H9 (cell line): Measurements from ENCODE around the gene TYSND1. TPM values are rescaled to one million over a fixed set of nuclear protein-coding genes. Genes with fewer than 3 reads are reported as not detected.

ENCODE experiments used
- DNase-seq: peaks from one replicate; pipeline ENCODE4 v3.0.0-alpha.2; 2017
- H2AFZ ChIP-seq: one replicate; pipeline ENCODE4 v1.6.1; 2013; ENCODE audit warnings: mild to moderate bottlenecking, low read length, control low read depth, moderate library complexity
- H2AK5ac ChIP-seq: 2 replicates; pipeline ENCODE4 v1.6.1; 2013; ENCODE audit warnings: low read length, control low read depth, mixed read lengths; ENCODE audit not compliant: insufficient read length
- H2BK120ac ChIP-seq: one replicate; pipeline ENCODE4 v1.6.1; 2013; ENCODE audit warnings: low read depth, mild to moderate bottlenecking, low read length, control low read depth, inconsistent platforms; ENCODE audit not compliant: poor library complexity, severe bottlenecking
- H2BK12ac ChIP-seq: 2 replicates; pipeline ENCODE4 v1.6.1; 2013; ENCODE audit warnings: low read length, control low read depth, mixed read lengths, low read depth; ENCODE audit not compliant: insufficient read length
- H2BK15ac ChIP-seq: 2 replicates; pipeline ENCODE4 v1.6.1; 2013; ENCODE audit warnings: low read depth, low read length, control low read depth
- H2BK20ac ChIP-seq: one replicate; pipeline ENCODE4 v1.6.1; 2013; ENCODE audit warnings: low read depth, mild to moderate bottlenecking, low read length, control low read depth, inconsistent platforms; ENCODE audit not compliant: poor library complexity, severe bottlenecking
- H2BK5ac ChIP-seq: 2 replicates; pipeline ENCODE4 v1.6.1; 2013; ENCODE audit warnings: low read length, control low read depth, mixed read lengths; ENCODE audit not compliant: insufficient read length
- H3K14ac ChIP-seq: 2 replicates; pipeline ENCODE4 v1.6.1; 2013; ENCODE audit warnings: low read length, control low read depth; ENCODE audit not compliant: insufficient read depth
- H3K18ac ChIP-seq: 2 replicates; pipeline ENCODE4 v1.6.1; 2013; ENCODE audit warnings: low read depth, mild to moderate bottlenecking, mixed read lengths, low read length, control low read depth; ENCODE audit not compliant: insufficient read length
- H3K23ac ChIP-seq: 2 replicates; pipeline ENCODE4 v1.6.1; 2013; ENCODE audit warnings: low read length, control low read depth, mixed read lengths, low read depth; ENCODE audit not compliant: insufficient read length
- H3K23me2 ChIP-seq: 2 replicates; pipeline ENCODE4 v1.6.1; 2013; ENCODE audit warnings: low read depth, mild to moderate bottlenecking, mixed read lengths, low read length, control low read depth; ENCODE audit not compliant: insufficient read length, poor library complexity, severe bottlenecking
- H3K27ac ChIP-seq: 2 replicates; pipeline ENCODE4 v1.5.1; 2013; ENCODE audit warnings: low read length, control low read depth, mixed read lengths, low read depth; ENCODE audit not compliant: insufficient read length
- H3K27me3 ChIP-seq: 2 replicates; pipeline ENCODE4 v1.6.1; 2013; ENCODE audit warnings: low read length, control low read depth, inconsistent platforms; ENCODE audit not compliant: insufficient read depth
- H3K4ac ChIP-seq: 2 replicates; pipeline ENCODE4 v1.6.1; 2013; ENCODE audit warnings: low read depth, mild to moderate bottlenecking, control low read depth, inconsistent platforms, low read length, moderate library complexity
- H3K4me1 ChIP-seq: 2 replicates; pipeline ENCODE4 v1.6.1; 2013; ENCODE audit warnings: low read length, control low read depth, inconsistent platforms; ENCODE audit not compliant: insufficient read depth
- H3K4me2 ChIP-seq: 2 replicates; pipeline ENCODE4 v1.6.1; 2013; ENCODE audit warnings: low read length, control low read depth, mixed read lengths; ENCODE audit not compliant: insufficient read length, insufficient read depth
- H3K56ac ChIP-seq: 2 replicates; pipeline ENCODE4 v1.6.1; 2013; ENCODE audit warnings: low read depth, mild to moderate bottlenecking, mixed read lengths, low read length, control low read depth; ENCODE audit not compliant: insufficient read length
- H3K79me1 ChIP-seq: 2 replicates; pipeline ENCODE4 v1.6.1; 2013; ENCODE audit warnings: low read depth, mild to moderate bottlenecking, moderate library complexity, low read length, control low read depth, inconsistent platforms; ENCODE audit not compliant: insufficient read depth, poor library complexity, severe bottlenecking
- H3K79me2 ChIP-seq: 2 replicates; pipeline ENCODE4 v1.6.1; 2013; ENCODE audit warnings: low read length, control low read depth, inconsistent platforms; ENCODE audit not compliant: insufficient read depth
- H3K9ac ChIP-seq: 2 replicates; pipeline ENCODE4 v1.6.1; 2013; ENCODE audit warnings: low read length, control low read depth, mixed read lengths; ENCODE audit not compliant: insufficient read length; ENCODE audit errors: extremely low read depth
- H3K9me3 ChIP-seq: one replicate; pipeline ENCODE4 v1.6.1; 2013; ENCODE audit warnings: low read depth, low read length, inconsistent platforms; ENCODE audit not compliant: control insufficient read depth
- H3T11ph ChIP-seq: one replicate; pipeline ENCODE4 v1.6.1; 2013; ENCODE audit warnings: mild to moderate bottlenecking, low read length, control low read depth, inconsistent platforms
- H4K20me1 ChIP-seq: one replicate; pipeline ENCODE4 v1.6.1; 2013; ENCODE audit not compliant: control insufficient read depth, insufficient read length, insufficient read depth
- H4K5ac ChIP-seq: 2 replicates; pipeline ENCODE4 v1.6.1; 2013; ENCODE audit warnings: low read depth, mild to moderate bottlenecking, mixed read lengths, low read length, control low read depth; ENCODE audit not compliant: insufficient read length
- H4K8ac ChIP-seq: replicated peaks from 2 replicates; pipeline ENCODE4 v1.6.1; 2013; ENCODE audit warnings: low read length, control low read depth, mixed read lengths, low read depth; ENCODE audit not compliant: insufficient read length
- H4K91ac ChIP-seq: 2 replicates; pipeline ENCODE4 v1.6.1; 2013; ENCODE audit warnings: low read depth, mild to moderate bottlenecking, moderate library complexity, mixed read lengths, low read length, control low read depth; ENCODE audit not compliant: insufficient read length
- H3K27ac Mint-ChIP-seq, 3 experiments: 2 replicates in 2 of 3; 3 replicates in 1 of 3; pipeline ENCODE4 v1.8.0; 2020 to 2021; ENCODE audit warnings: mixed read lengths in 3 of 3, mild to moderate bottlenecking in 1 of 3, moderate library complexity in 1 of 3
- H3K27me3 Mint-ChIP-seq: 2 replicates; pipeline ENCODE4 v1.8.0; 2021; ENCODE audit warnings: low read depth, mild to moderate bottlenecking, moderate library complexity, mixed read lengths
- H3K36me3 Mint-ChIP-seq, 3 experiments: 2 replicates in 2 of 3; 3 replicates in 1 of 3; pipeline ENCODE4 v1.8.0; 2020 to 2021; ENCODE audit warnings: low read depth in 3 of 3, mixed read lengths in 3 of 3; ENCODE audit not compliant: insufficient read depth in 1 of 3
- H3K4me1 Mint-ChIP-seq, 2 experiments: 2 replicates each; pipeline ENCODE4 v1.8.0; 2020; ENCODE audit warnings: mixed read lengths in 2 of 2
- H3K4me3 Mint-ChIP-seq, 2 experiments: 2 replicates in 1 of 2; 3 replicates in 1 of 2; pipeline ENCODE4 v1.8.0; 2020 to 2021; ENCODE audit warnings: mild to moderate bottlenecking in 2 of 2, mixed read lengths in 2 of 2, moderate library complexity in 1 of 2
- H3K9me3 Mint-ChIP-seq, 2 experiments: 2 replicates in 1 of 2; 3 replicates in 1 of 2; pipeline ENCODE4 v1.8.0; 2020; ENCODE audit warnings: mild to moderate bottlenecking in 2 of 2, mixed read lengths in 2 of 2, moderate library complexity in 1 of 2
- total RNA-seq: library from RNA; stranded (reverse); gene quantifications from 2 replicates; pipeline ENCODE4 v1.2.1, GENCODE V29; 2021
- TF ChIP-seq, protein P1 (sequence below): fragments of 200-600 bp; sonication (generic); conservative IDR thresholded peaks from 3 replicates; pipeline ENCODE4 v1.8.0; 2021; ENCODE audit warnings: antibody characterized with exemption, mild to moderate bottlenecking

TYSND1 gene
- total RNA-seq, 1 experiment from 2014 or later = 12.8 TPM

DNA sequence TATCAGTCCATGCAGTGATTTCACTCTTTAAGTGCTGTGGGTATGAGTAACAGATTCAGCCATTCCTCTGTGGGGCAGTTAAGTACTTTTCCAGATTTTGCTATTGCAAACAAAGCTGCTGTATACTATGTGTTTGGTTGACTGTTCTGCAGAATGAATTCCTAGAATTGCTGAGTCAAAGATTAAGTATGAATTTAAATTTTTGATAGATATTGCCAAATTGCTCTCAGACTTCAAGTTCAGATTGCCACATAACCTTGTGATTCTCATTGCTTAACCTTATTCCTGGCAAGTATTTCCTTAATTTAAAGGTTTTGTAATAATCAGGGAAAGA is 45.4 kb upstream of the TYSND1 start:
- no peak overlapping the region for H3K27ac ChIP-seq
- H3K27me3 ChIP-seq = no peaks in the 10 kb centered on the region
- H3K27ac Mint-ChIP-seq = no peak overlapping the region
- H3K36me3 Mint-ChIP-seq = no peaks in the 10 kb centered on the region
- H4K8ac ChIP-seq = no peak overlapping the region
- no peak overlapping the region for H3K9ac ChIP-seq
- no peaks in the 10 kb centered on the region for H3K4me1 ChIP-seq
- no peaks in the 10 kb centered on the region for H3K4me1 Mint-ChIP-seq
- no peak overlapping the region for H3K23ac ChIP-seq
- no peak overlapping the region for H2AFZ ChIP-seq
- H2BK5ac ChIP-seq = no peak overlapping the region
- no peak overlapping the region for H2BK12ac ChIP-seq
- TF ChIP-seq, protein P1, sequence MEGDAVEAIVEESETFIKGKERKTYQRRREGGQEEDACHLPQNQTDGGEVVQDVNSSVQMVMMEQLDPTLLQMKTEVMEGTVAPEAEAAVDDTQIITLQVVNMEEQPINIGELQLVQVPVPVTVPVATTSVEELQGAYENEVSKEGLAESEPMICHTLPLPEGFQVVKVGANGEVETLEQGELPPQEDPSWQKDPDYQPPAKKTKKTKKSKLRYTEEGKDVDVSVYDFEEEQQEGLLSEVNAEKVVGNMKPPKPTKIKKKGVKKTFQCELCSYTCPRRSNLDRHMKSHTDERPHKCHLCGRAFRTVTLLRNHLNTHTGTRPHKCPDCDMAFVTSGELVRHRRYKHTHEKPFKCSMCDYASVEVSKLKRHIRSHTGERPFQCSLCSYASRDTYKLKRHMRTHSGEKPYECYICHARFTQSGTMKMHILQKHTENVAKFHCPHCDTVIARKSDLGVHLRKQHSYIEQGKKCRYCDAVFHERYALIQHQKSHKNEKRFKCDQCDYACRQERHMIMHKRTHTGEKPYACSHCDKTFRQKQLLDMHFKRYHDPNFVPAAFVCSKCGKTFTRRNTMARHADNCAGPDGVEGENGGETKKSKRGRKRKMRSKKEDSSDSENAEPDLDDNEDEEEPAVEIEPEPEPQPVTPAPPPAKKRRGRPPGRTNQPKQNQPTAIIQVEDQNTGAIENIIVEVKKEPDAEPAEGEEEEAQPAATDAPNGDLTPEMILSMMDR = no peak
- H4K20me1 ChIP-seq = no peaks in the 10 kb centered on the region
- peaks cover 3% of the 10 kb centered on the region; the same call in 1 of the 2 replicates for H3K27me3 Mint-ChIP-seq
- H3K23me2 ChIP-seq = no peaks in the 10 kb centered on the region
- H3K79me1 ChIP-seq = no peaks in the 10 kb centered on the region
- no peak overlapping the region for H2BK120ac ChIP-seq
- H3K79me2 ChIP-seq = no peaks in the 10 kb centered on the region
- H2BK20ac ChIP-seq = no peak overlapping the region
- DNase-seq = no peak
- H3K4me2 ChIP-seq = no peak overlapping the region
- no peak overlapping the region for H4K91ac ChIP-seq
- H3K14ac ChIP-seq = no peak overlapping the region
- no peak overlapping the region for H3K4me3 Mint-ChIP-seq
- H3K9me3 Mint-ChIP-seq = no peaks in the 10 kb centered on the region
- H3K9me3 ChIP-seq = no peaks in the 10 kb centered on the region
- H4K5ac ChIP-seq = no peak overlapping the region
- no peak overlapping the region for H3K56ac ChIP-seq
- no peak overlapping the region for H3K4ac ChIP-seq
- no peak overlapping the region for H3K18ac ChIP-seq
- H3T11ph ChIP-seq = no peak overlapping the region
- H2BK15ac ChIP-seq = no peak overlapping the region
- H2AK5ac ChIP-seq = no peak overlapping the region
